Measurements from ENCODE around the gene TSKU. TPM values are rescaled to one million over a fixed set of nuclear protein-coding genes. Genes with fewer than 3 reads are reported as not detected.

Gene TSKU
- polyA plus RNA-seq, 1 of the 3 experiments (the other 2 are of a cell fraction): 20.7 TPM

DNA sequence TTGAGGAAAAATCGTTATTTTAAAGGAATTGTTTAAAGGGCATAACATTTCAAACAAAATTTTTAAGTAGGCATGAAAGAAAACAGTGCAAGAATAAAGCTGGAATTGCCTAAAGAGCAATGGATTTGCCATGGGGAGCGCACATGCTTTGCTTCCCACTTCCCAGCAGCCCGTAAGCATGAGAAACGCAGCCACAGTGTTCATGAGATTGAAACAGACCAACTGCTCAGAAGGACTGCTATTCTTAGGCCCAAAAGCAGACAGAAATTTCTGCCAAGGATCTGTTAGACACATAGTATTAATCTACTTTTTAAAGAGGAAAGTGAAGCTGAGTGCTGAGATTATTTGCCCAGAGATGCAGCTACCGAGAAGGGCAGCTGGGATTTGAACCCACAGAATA lies 34.2 kb upstream of the TSKU start:
- Histone ChIP-seq H3K4me3 (ENCODE audit: low read depth in 2 of 2, low read length in 1 of 2) (no peak overlapping the region), H3K4me2 (no peak overlapping the region), H3F3A (replicated peaks; ENCODE audit: insufficient read depth) (no peaks in the 10 kb centered on the region), H3K4me1 (ENCODE audit: control insufficient read depth in 1 of 2, insufficient read depth in 2 of 2, low read depth in 1 of 2, low read length in 1 of 2) (peaks cover 0 to 13% of the 10 kb centered on the region in 2 experiments; a peak in 1 of 4 replicates), H3K27ac (ENCODE audit: low read depth in 2 of 2, low read length in 1 of 2) (no peak overlapping the region), H3K9ac (no peak overlapping the region), H3K79me2 (ENCODE audit: insufficient read depth) (no peaks in the 10 kb centered on the region), H3K9me2 (no peaks in the 10 kb centered on the region), H3K9me3 (no peaks in the 10 kb centered on the region), H3K27me3 (ENCODE audit: insufficient read depth) (no peaks in the 10 kb centered on the region), H2AFZ (ENCODE audit: low read depth) (no peak overlapping the region), H4K20me1 (ENCODE audit: insufficient read depth) (no peaks in the 10 kb centered on the region), H3K36me3 (replicated peaks in 1 of 2; ENCODE audit: control insufficient read depth in 1 of 2, insufficient read depth in 2 of 2, low read length in 1 of 2) (no peaks in the 10 kb centered on the region)
- 82% methylated on average over 5 of the region's 5 CpGs for WGBS (ENCODE audit: low lambda C conversion rate)
- no peak for DNase-seq
- POLR2A ChIA-PET: no interaction called here
- CTCF ChIA-PET: interaction anchor here (3.1 kb wide), 1 partner anchor 15 kb away, joined by 14 read pairs; no protein-coding TSS in a partner anchor
- TF ChIP-seq FOSL2 (IDR thresholded peaks at IDR 0.05; ENCODE audit: borderline replicate concordance, low read depth) (no peak), YY1 (IDR thresholded peaks at IDR 0.05; ENCODE audit: low read depth) (no peak), SIN3A (IDR thresholded peaks at IDR 0.05; ENCODE audit: borderline replicate concordance, low read depth, low read length) (no peak), GABPA (IDR thresholded peaks at IDR 0.05; ENCODE audit: low read depth) (no peak), POLR2AphosphoS5 (IDR thresholded peaks at IDR 0.05; ENCODE audit: low read depth, low read length) (no peak), EZH2phosphoT487 (IDR thresholded peaks at IDR 0.05; ENCODE audit: borderline replicate concordance, low read depth) (no peak), RXRA (IDR thresholded peaks at IDR 0.05; ENCODE audit: borderline replicate concordance, low read depth) (no peak), TCF12 (IDR thresholded peaks at IDR 0.05) (no peak), JUND (IDR thresholded peaks at IDR 0.05) (no peak), RCOR1 (IDR thresholded peaks at IDR 0.05; ENCODE audit: low read length) (no peak), TAF1 (IDR thresholded peaks at IDR 0.05; ENCODE audit: borderline replicate concordance, low read depth, low read length) (no peak), FOXM1 (IDR thresholded peaks at IDR 0.05; ENCODE audit: low read depth) (no peak), MEF2A (IDR thresholded peaks at IDR 0.05; ENCODE audit: borderline replicate concordance, low read depth) (no peak), MXI1 (IDR thresholded peaks at IDR 0.05; ENCODE audit: low read depth, low read length) (no peak), EP300 (IDR thresholded peaks at IDR 0.05; ENCODE audit: borderline replicate concordance in 1 of 2, low read depth in 1 of 2, low read length in 1 of 2) (no peak)

DNA sequence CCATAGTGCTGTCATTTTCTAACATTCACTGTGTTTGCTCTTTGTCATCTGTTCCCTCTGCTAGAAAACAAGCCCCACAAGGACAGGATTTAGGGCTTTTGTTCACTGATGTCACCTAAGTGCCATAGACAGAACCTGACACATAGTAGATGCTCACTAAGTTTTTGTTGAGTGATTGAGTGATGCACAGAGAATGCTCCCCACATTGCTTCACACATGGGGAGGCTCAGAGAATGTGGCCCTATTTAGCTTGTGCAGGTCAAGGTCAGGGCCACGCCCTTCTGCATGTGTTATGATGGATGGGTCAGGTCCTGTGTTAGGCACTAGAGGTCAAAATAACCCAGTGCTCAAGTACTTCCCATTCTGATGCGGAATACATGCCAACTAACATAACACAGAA lies 33.1 kb upstream of the TSKU start:
- ChIA-PET CTCF (no interaction called here), POLR2A (no interaction called here)
- no peak for DNase-seq
- no peaks in the 10 kb centered on the region for H3F3A ChIP-seq (replicated peaks; ENCODE audit: insufficient read depth)
- H3K27ac ChIP-seq (ENCODE audit: low read depth in 2 of 2, low read length in 1 of 2): no peak overlapping the region
- 68% methylated on average over 2 of the region's 2 CpGs for WGBS (ENCODE audit: low lambda C conversion rate)
- no peak overlapping the region for H3K4me2 ChIP-seq
- peaks cover 0 to 7% of the 10 kb centered on the region in 2 experiments; a peak in 1 of 4 replicates for H3K4me1 ChIP-seq (ENCODE audit: control insufficient read depth in 1 of 2, insufficient read depth in 2 of 2, low read depth in 1 of 2, low read length in 1 of 2)
- H3K79me2 ChIP-seq (ENCODE audit: insufficient read depth): no peaks in the 10 kb centered on the region
- no peaks in the 10 kb centered on the region for H3K9me3 ChIP-seq
- TF ChIP-seq ELF1 (IDR thresholded peaks at IDR 0.05) (no peak), TEAD4 (IDR thresholded peaks at IDR 0.05; ENCODE audit: borderline replicate concordance, insufficient read depth) (no peak), FOSL2 (IDR thresholded peaks at IDR 0.05; ENCODE audit: borderline replicate concordance, low read depth) (no peak), RFX5 (IDR thresholded peaks at IDR 0.05; ENCODE audit: low read length) (no peak), TCF12 (IDR thresholded peaks at IDR 0.05) (no peak), MEF2A (IDR thresholded peaks at IDR 0.05; ENCODE audit: borderline replicate concordance, low read depth) (no peak), EZH2phosphoT487 (IDR thresholded peaks at IDR 0.05; ENCODE audit: borderline replicate concordance, low read depth) (no peak), SIN3A (IDR thresholded peaks at IDR 0.05; ENCODE audit: borderline replicate concordance, low read depth, low read length) (no peak)
- TF ChIP-seq, protein P1, sequence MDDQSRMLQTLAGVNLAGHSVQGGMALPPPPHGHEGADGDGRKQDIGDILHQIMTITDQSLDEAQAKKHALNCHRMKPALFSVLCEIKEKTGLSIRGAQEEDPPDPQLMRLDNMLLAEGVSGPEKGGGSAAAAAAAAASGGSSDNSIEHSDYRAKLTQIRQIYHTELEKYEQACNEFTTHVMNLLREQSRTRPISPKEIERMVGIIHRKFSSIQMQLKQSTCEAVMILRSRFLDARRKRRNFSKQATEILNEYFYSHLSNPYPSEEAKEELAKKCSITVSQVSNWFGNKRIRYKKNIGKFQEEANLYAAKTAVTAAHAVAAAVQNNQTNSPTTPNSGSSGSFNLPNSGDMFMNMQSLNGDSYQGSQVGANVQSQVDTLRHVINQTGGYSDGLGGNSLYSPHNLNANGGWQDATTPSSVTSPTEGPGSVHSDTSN (IDR thresholded peaks at IDR 0.05): no peak
- TF ChIP-seq, protein P2, sequence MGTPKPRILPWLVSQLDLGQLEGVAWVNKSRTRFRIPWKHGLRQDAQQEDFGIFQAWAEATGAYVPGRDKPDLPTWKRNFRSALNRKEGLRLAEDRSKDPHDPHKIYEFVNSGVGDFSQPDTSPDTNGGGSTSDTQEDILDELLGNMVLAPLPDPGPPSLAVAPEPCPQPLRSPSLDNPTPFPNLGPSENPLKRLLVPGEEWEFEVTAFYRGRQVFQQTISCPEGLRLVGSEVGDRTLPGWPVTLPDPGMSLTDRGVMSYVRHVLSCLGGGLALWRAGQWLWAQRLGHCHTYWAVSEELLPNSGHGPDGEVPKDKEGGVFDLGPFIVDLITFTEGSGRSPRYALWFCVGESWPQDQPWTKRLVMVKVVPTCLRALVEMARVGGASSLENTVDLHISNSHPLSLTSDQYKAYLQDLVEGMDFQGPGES (IDR thresholded peaks at IDR 0.05; ENCODE audit: low read depth, low read length): no peak
- TF ChIP-seq, protein P3, sequence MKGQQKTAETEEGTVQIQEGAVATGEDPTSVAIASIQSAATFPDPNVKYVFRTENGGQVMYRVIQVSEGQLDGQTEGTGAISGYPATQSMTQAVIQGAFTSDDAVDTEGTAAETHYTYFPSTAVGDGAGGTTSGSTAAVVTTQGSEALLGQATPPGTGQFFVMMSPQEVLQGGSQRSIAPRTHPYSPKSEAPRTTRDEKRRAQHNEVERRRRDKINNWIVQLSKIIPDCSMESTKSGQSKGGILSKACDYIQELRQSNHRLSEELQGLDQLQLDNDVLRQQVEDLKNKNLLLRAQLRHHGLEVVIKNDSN (IDR thresholded peaks at IDR 0.05; ENCODE audit: borderline replicate concordance, low read depth): no peak
- TF ChIP-seq, protein P4, sequence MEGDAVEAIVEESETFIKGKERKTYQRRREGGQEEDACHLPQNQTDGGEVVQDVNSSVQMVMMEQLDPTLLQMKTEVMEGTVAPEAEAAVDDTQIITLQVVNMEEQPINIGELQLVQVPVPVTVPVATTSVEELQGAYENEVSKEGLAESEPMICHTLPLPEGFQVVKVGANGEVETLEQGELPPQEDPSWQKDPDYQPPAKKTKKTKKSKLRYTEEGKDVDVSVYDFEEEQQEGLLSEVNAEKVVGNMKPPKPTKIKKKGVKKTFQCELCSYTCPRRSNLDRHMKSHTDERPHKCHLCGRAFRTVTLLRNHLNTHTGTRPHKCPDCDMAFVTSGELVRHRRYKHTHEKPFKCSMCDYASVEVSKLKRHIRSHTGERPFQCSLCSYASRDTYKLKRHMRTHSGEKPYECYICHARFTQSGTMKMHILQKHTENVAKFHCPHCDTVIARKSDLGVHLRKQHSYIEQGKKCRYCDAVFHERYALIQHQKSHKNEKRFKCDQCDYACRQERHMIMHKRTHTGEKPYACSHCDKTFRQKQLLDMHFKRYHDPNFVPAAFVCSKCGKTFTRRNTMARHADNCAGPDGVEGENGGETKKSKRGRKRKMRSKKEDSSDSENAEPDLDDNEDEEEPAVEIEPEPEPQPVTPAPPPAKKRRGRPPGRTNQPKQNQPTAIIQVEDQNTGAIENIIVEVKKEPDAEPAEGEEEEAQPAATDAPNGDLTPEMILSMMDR (IDR thresholded peaks at IDR 0.05): no peak
- TF ChIP-seq, protein P5, sequence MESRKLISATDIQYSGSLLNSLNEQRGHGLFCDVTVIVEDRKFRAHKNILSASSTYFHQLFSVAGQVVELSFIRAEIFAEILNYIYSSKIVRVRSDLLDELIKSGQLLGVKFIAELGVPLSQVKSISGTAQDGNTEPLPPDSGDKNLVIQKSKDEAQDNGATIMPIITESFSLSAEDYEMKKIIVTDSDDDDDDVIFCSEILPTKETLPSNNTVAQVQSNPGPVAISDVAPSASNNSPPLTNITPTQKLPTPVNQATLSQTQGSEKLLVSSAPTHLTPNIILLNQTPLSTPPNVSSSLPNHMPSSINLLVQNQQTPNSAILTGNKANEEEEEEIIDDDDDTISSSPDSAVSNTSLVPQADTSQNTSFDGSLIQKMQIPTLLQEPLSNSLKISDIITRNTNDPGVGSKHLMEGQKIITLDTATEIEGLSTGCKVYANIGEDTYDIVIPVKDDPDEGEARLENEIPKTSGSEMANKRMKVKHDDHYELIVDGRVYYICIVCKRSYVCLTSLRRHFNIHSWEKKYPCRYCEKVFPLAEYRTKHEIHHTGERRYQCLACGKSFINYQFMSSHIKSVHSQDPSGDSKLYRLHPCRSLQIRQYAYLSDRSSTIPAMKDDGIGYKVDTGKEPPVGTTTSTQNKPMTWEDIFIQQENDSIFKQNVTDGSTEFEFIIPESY (IDR thresholded peaks at IDR 0.05; ENCODE audit: borderline replicate concordance, low read depth): no peak
- H3K9ac ChIP-seq: no peak overlapping the region
- H3K4me3 ChIP-seq (ENCODE audit: low read depth in 2 of 2, low read length in 1 of 2): no peak overlapping the region
- H3K36me3 ChIP-seq (replicated peaks in 1 of 2; ENCODE audit: control insufficient read depth in 1 of 2, insufficient read depth in 2 of 2, low read length in 1 of 2): no peaks in the 10 kb centered on the region
- H3K9me2 ChIP-seq: no peaks in the 10 kb centered on the region
- H4K20me1 ChIP-seq (ENCODE audit: insufficient read depth): no peaks in the 10 kb centered on the region
- H3K27me3 ChIP-seq (ENCODE audit: insufficient read depth): no peaks in the 10 kb centered on the region
- H2AFZ ChIP-seq (ENCODE audit: low read depth): no peak overlapping the region

All from SK-N-SH (cell line).